Sigmoid colon (tissue), 7 donors: ENCODE measurements around the gene DYNC1LI1. TPM values are rescaled to one million over a fixed set of nuclear protein-coding genes. Genes with fewer than 3 reads are reported as not detected.

Experiments used
- DNase-seq: peaks from one replicate; pipeline ENCODE4 v3.0.0-alpha.2; 2019
- H3K27ac ChIP-seq, 4 donors: fragments of 200-600 bp; sonication (generic); one replicate each; pipeline ENCODE4 v1.5.1; 2016 to 2019; ENCODE audit warnings: mild to moderate bottlenecking in 1 of 4
- H3K27me3 ChIP-seq, 3 donors: fragments of 200-600 bp; sonication (generic); one replicate each; pipeline ENCODE4 v1.5.1; 2019; ENCODE audit warnings: mild to moderate bottlenecking in 1 of 3
- H3K36me3 ChIP-seq, 4 donors: fragments of 200-600 bp; sonication (generic); one replicate each; pipeline ENCODE4 v1.5.1; 2016 to 2019
- H3K4me1 ChIP-seq, 4 donors: fragments of 200-600 bp; sonication (generic); one replicate each; pipeline ENCODE4 v1.5.1; 2017 to 2019
- H3K4me3 ChIP-seq, 4 donors: fragments of 200-600 bp; sonication (generic); one replicate each; pipeline ENCODE4 v1.5.1; 2017 to 2019; ENCODE audit warnings: mild to moderate bottlenecking in 2 of 4, moderate library complexity in 1 of 4
- H3K9me3 ChIP-seq, 4 donors: fragments of 200-600 bp in 3 of 4; sonication (generic) in 3 of 4; one replicate each; pipeline versions ENCODE4 v1.5.1 to v1.6.1; 2013 to 2019
- EP300 ChIP-seq, 4 donors: sonication (generic); formaldehyde crosslinking; IDR thresholded peaks; one replicate each; pipeline ENCODE4 v1.6.1; 2017; ENCODE audit warnings: antibody characterized with exemption in 4 of 4
- POLR2A ChIP-seq, 2 donors: fragments of 450-650 bp; IDR thresholded peaks; one replicate each; pipeline ENCODE4 v1.6.1; 2016; ENCODE audit warnings: antibody characterized with exemption in 2 of 2, mild to moderate bottlenecking in 2 of 2, moderate library complexity in 2 of 2
- POLR2AphosphoS5 ChIP-seq, 4 donors: sonication (generic); formaldehyde crosslinking; IDR thresholded peaks; one replicate each; pipeline ENCODE4 v1.6.1; 2017; ENCODE audit warnings: antibody characterized with exemption in 4 of 4
- WGBS, 2 donors: extraction: QIAGEN DNeasy Blood & Tissue Kit; methylation state at CpG; one replicate each; pipeline ENCODE4 v1.1.7; 2013; 5-methylcytosine and 5-hydroxymethylcytosine counted together
- intact Hi-C: fragments of 100-400 bp; cut with DNase I; formaldehyde crosslinking; loops from one replicate; pipeline ENCODE4 v1.15.1; 2023
- polyA plus RNA-seq, 3 donors: library from polyadenylated mRNA; stranded (reverse); fragments of 200-250 nt; gene quantifications; one replicate each; pipeline ENCODE4 v1.2.3, GENCODE V29; 2013
- total RNA-seq, 4 donors: library from RNA; depleted of rRNA; stranded (reverse); fragments of >200 nt; gene quantifications; one replicate each; pipeline ENCODE4 v1.1.0, GENCODE V29; 2016
- TF ChIP-seq, protein P1 (sequence below), 4 experiments: fragments of 450-650 bp in 3 of 4; fragments of 200-600 bp in 1 of 4; IDR thresholded peaks; one replicate each; pipeline ENCODE4 v1.5.1; 2016 to 2019; ENCODE audit warnings: antibody characterized with exemption in 4 of 4, mild to moderate bottlenecking in 3 of 4, moderate library complexity in 2 of 4
- donor health status: healthy with polysubstance abuse.
- donor health status: Bipolar disorder and iron deficiency.
- donor health status: healthy.

The DYNC1LI1 gene
- total and polyA plus RNA-seq, 7 donors: 15.9 to 36.0 (median 18.5) TPM

DNA sequence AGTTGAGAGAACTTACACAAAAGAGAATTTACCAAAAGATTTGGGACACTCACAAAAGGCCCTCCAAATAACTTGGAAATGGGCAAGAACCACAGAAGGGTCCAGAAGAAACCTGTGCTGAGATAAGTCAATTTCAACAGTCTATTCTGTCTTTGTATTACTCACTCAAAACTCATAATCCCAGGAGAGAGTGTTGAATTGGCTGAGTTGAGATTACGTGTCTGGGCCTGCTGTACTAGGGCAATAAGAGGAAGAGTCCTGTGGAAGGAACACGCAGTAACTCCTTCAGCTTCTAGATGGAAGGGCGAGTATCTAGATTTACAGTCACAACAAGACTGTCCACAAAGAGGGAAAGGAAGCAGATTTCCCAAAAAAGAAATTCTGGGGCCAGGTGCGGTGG lies 42.5 kb upstream of the DYNC1LI1 start:
- TF ChIP-seq POLR2A (IDR thresholded peaks at IDR 0.05) (no peak), POLR2AphosphoS5 (IDR thresholded peaks at IDR 0.05) (no peak), EP300 (IDR thresholded peaks at IDR 0.05) (no peak)
- TF ChIP-seq, protein P1, sequence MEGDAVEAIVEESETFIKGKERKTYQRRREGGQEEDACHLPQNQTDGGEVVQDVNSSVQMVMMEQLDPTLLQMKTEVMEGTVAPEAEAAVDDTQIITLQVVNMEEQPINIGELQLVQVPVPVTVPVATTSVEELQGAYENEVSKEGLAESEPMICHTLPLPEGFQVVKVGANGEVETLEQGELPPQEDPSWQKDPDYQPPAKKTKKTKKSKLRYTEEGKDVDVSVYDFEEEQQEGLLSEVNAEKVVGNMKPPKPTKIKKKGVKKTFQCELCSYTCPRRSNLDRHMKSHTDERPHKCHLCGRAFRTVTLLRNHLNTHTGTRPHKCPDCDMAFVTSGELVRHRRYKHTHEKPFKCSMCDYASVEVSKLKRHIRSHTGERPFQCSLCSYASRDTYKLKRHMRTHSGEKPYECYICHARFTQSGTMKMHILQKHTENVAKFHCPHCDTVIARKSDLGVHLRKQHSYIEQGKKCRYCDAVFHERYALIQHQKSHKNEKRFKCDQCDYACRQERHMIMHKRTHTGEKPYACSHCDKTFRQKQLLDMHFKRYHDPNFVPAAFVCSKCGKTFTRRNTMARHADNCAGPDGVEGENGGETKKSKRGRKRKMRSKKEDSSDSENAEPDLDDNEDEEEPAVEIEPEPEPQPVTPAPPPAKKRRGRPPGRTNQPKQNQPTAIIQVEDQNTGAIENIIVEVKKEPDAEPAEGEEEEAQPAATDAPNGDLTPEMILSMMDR (IDR thresholded peaks at IDR 0.05): no peak
- Histone ChIP-seq H3K27me3 (no peaks in the 10 kb centered on the region), H3K4me1 (no peaks in the 10 kb centered on the region), H3K4me3 (no peak overlapping the region), H3K36me3 (no peaks in the 10 kb centered on the region), H3K9me3 (no peaks in the 10 kb centered on the region), H3K27ac (no peak overlapping the region)
- no peak for DNase-seq
- 93 to 95% methylated on average over 4 of the region's 4 CpGs for WGBS, 2 donors
- intact Hi-C loops: no loop called here

DNA sequence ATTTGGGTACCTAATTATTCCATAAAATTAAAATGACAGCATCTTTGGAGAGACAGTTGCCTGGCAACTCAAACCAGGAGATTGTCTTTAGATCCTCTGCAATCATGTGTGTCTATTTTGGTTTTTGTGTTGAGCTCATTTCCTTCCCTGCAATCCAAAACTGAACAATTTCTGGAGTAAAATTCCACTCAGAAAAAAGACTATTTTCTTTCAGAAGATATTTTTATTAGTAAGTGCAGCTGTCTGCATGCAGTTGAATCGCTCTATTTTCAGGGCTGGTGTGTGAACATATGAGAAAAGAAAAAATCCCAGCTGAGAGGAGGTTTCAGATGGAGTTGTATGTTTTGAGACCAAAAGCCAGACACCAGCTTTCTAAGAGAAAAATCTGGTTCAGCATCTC lies 41.9 kb upstream of the DYNC1LI1 start:
- no peaks in the 10 kb centered on the region for H3K4me1 ChIP-seq

DNA sequence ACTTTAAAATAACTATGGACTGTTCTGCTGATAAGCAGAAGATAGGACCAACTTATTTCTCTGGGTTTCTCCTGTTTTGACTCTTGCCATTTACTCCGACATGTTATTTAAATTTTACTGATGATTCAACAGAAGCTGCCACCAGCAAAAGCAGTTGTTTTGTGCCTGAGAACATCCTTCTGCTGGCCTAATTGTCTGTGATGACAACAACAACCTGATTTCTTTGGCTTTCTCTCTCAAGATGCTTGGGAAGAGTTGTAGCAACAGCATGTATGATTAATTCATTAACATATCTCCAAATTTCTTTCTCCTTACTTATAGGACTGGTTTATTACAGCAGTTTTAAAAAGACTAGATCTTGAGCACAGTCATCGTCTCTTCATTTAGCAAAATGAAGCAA lies 36.9 kb upstream of the DYNC1LI1 start:
- Histone ChIP-seq H3K27ac (no peak overlapping the region), H3K9me3 (no peaks in the 10 kb centered on the region), H3K4me3 (no peak overlapping the region), H3K27me3 (no peaks in the 10 kb centered on the region), H3K36me3 (no peaks in the 10 kb centered on the region), H3K4me1 (no peaks in the 10 kb centered on the region)
- WGBS, 2 donors: 84 to 88% methylated on average over 2 of the region's 2 CpGs
- DNase-seq: no peak
- TF ChIP-seq POLR2A (IDR thresholded peaks at IDR 0.05): no peak
- TF ChIP-seq, protein P1 (IDR thresholded peaks at IDR 0.05): no peak
- TF ChIP-seq POLR2AphosphoS5 (IDR thresholded peaks at IDR 0.05): no peak
- no peak for TF ChIP-seq EP300 (IDR thresholded peaks at IDR 0.05)
- intact Hi-C loops: no loop called here

More for the DNA sequence above, 41.9 kb upstream of the DYNC1LI1 start:
- H3K27me3 ChIP-seq: no peaks in the 10 kb centered on the region
- intact Hi-C loops: no loop called here
- 93 to 94% methylated on average over 1 of the region's 1 CpG for WGBS, 2 donors
- DNase-seq: no peak
- H3K27ac ChIP-seq: no peak overlapping the region
- no peak overlapping the region for H3K4me3 ChIP-seq
- no peak for TF ChIP-seq POLR2AphosphoS5 (IDR thresholded peaks at IDR 0.05)
- no peak for TF ChIP-seq EP300 (IDR thresholded peaks at IDR 0.05)
- TF ChIP-seq POLR2A (IDR thresholded peaks at IDR 0.05): no peak
- TF ChIP-seq, protein P1 (IDR thresholded peaks at IDR 0.05): no peak
- H3K36me3 ChIP-seq: no peaks in the 10 kb centered on the region
- H3K9me3 ChIP-seq: no peaks in the 10 kb centered on the region

DNA sequence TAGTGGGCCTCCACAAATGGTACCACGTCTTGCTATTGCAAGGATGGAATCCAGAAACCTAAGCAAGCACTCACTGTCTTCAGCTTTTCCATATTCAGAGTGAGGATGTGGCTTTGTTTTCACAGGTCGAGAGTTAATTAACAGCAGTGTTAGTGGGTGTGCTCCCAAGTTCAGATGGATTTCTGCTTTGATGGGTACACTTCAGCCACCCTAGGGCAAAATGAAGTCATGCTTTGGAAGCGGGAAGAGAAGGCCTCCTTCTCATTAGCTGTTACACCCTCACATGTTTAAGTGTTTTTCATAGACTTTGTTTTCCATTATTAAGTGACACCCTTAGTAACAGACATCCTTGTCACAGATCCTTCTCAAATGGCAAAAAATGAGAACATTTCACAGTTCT lies 36.3 kb upstream of the DYNC1LI1 start:
- H3K27ac ChIP-seq: no peak overlapping the region
- intact Hi-C loops: no loop called here
- H3K4me3 ChIP-seq: no peak overlapping the region
- no peaks in the 10 kb centered on the region for H3K27me3 ChIP-seq
- H3K4me1 ChIP-seq: no peaks in the 10 kb centered on the region
- 82 to 83% methylated on average over 3 of the region's 3 CpGs for WGBS, 2 donors
- no peak for DNase-seq
- TF ChIP-seq EP300 (IDR thresholded peaks at IDR 0.05): no peak
- no peak for TF ChIP-seq POLR2A (IDR thresholded peaks at IDR 0.05)
- TF ChIP-seq, protein P1 (IDR thresholded peaks at IDR 0.05): no peak
- no peak for TF ChIP-seq POLR2AphosphoS5 (IDR thresholded peaks at IDR 0.05)
- no peaks in the 10 kb centered on the region for H3K36me3 ChIP-seq
- H3K9me3 ChIP-seq: no peaks in the 10 kb centered on the region

DNA sequence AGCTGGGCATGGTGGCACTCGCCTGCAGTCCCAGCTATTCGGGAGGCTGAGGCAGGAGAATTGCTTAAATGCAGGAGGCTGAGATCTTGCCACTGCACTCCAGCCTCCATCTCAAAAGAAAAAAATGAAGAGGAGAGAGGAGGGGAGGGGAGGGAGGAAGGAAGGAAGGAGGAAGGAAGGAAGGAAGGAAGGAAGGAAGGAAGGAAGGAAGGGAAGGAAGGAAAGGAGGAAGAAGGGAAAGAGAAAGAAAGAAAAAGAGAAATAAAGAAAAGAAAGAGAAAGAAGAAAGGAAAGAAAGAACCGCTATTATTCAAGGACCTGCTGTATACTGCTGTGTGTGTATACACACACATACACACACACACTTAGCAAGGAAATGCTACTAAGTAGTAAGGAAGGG lies 35.6 kb upstream of the DYNC1LI1 start:
- Histone ChIP-seq H3K27ac (no peak overlapping the region), H3K27me3 (no peaks in the 10 kb centered on the region), H3K4me1 (no peaks in the 10 kb centered on the region), H3K4me3 (no peak overlapping the region), H3K9me3 (no peaks in the 10 kb centered on the region), H3K36me3 (no peaks in the 10 kb centered on the region)
- TF ChIP-seq EP300 (IDR thresholded peaks at IDR 0.05) (no peak), POLR2AphosphoS5 (IDR thresholded peaks at IDR 0.05) (no peak), POLR2A (IDR thresholded peaks at IDR 0.05) (no peak)
- TF ChIP-seq, protein P1 (IDR thresholded peaks at IDR 0.05): no peak
- WGBS, 2 donors: 88 to 93% methylated on average over 3 of the region's 3 CpGs
- no peak for DNase-seq
- intact Hi-C loops: no loop called here
